HepG2 (cell line): ENCODE data around the gene MXD3. TPM values are rescaled to one million over a fixed set of nuclear protein-coding genes. Genes with fewer than 3 reads are reported as not detected.

ENCODE experiments used
- CHD4 ChIP-seq: fragments of 200-600 bp; sonication (generic); IDR thresholded peaks from 2 replicates; pipeline ENCODE4 v1.7.0; 2017; ENCODE audit warnings: mild to moderate bottlenecking, low read length, borderline replicate concordance
- HMGXB3 ChIP-seq: sonication (generic); formaldehyde crosslinking; IDR thresholded peaks from 2 replicates; pipeline ENCODE4 v1.4.0; 2020; ENCODE audit warnings: missing genetic modification reagents, borderline replicate concordance
- HOXA5 ChIP-seq: sonication (generic); formaldehyde crosslinking; IDR thresholded peaks from 2 replicates; pipeline ENCODE4 v1.4.0; 2020; ENCODE audit warnings: missing genetic modification reagents
- MIER2 ChIP-seq: IDR thresholded peaks from 2 replicates; pipeline ENCODE4 v1.6.1; 2016; ENCODE audit warnings: missing biosample characterization, missing genetic modification reagents
- NCOR1 ChIP-seq: fragments of 200-600 bp; sonication (generic); IDR thresholded peaks from 2 replicates; pipeline ENCODE4 v1.7.0; 2017; ENCODE audit warnings: antibody characterized with exemption, low read length, borderline replicate concordance
- ZNF414 ChIP-seq: sonication (generic); formaldehyde crosslinking; IDR thresholded peaks from 2 replicates; pipeline ENCODE4 v1.5.0; 2020; ENCODE audit warnings: missing genetic modification reagents
- ZNF674 ChIP-seq: sonication (generic); formaldehyde crosslinking; IDR thresholded peaks from 2 replicates; pipeline ENCODE4 v1.5.0; 2020; ENCODE audit warnings: low read depth, mild to moderate bottlenecking, missing genetic modification reagents
- ZNF713 ChIP-seq: sonication (generic); formaldehyde crosslinking; IDR thresholded peaks from 2 replicates; pipeline ENCODE4 v1.4.0; 2020; ENCODE audit warnings: mild to moderate bottlenecking, missing genetic modification reagents
- ZSCAN12 ChIP-seq: sonication (generic); formaldehyde crosslinking; IDR thresholded peaks from 2 replicates; pipeline ENCODE4 v1.9.0; 2021; ENCODE audit warnings: mild to moderate bottlenecking, missing genetic modification reagents
- polyA plus RNA-seq, 8 experiments: library from polyadenylated mRNA; depleted of rRNA in 3 of 8; stranded (reverse) in 7 of 8; unstranded in 1 of 8; fragments of >200 nt; fragmentation: Illumina TruSeq in 4 of 8; extraction: Trizol in 4 of 8; gene quantifications; 2 replicates each; pipeline versions ENCODE4 v1.2.1 to v1.2.3, GENCODE V29; 2011 to 2016; ENCODE audit warnings: low read depth in 4 of 8, missing spikeins in 1 of 8, mixed read lengths in 1 of 8; ENCODE audit not compliant: insufficient read depth in 1 of 8
- total RNA-seq, 5 experiments: library from RNA; depleted of rRNA; stranded (reverse); fragments of >200 nt; fragmentation: Illumina TruSeq; extraction: Trizol; gene quantifications; 2 replicates each; pipeline ENCODE4 v1.2.3, GENCODE V29; 2016; ENCODE audit warnings: low read depth in 1 of 5
- TF ChIP-seq, protein P1 (sequence below), 2 experiments: fragments of 450-650 bp in 1 of 2; sonication (generic) in 1 of 2; formaldehyde crosslinking in 1 of 2; IDR thresholded peaks; 2 replicates each; pipeline versions ENCODE4 v1.6.1 to v1.8.0; 2016 to 2022; ENCODE audit warnings: antibody characterized with exemption in 1 of 2, mild to moderate bottlenecking in 1 of 2, missing genetic modification reagents in 1 of 2
- TF ChIP-seq, protein P2 (sequence below): sonication (generic); formaldehyde crosslinking; IDR thresholded peaks from 2 replicates; pipeline ENCODE4 v1.5.0; 2020; ENCODE audit warnings: missing genetic modification reagents

The MXD3 gene
- total and polyA plus RNA-seq, 2 of the 13 experiments (the other 11 are each of a cell fraction or from before 2014, with no cell fraction given), result 10.5 to 12.8 TPM

GRCh38 chr5:177303121-177303924 is 8.4 kb downstream of the MXD3 start, which contains the start of the genes PRELID1 and RAB24 (continued):
- TF ChIP-seq, protein P1, sequence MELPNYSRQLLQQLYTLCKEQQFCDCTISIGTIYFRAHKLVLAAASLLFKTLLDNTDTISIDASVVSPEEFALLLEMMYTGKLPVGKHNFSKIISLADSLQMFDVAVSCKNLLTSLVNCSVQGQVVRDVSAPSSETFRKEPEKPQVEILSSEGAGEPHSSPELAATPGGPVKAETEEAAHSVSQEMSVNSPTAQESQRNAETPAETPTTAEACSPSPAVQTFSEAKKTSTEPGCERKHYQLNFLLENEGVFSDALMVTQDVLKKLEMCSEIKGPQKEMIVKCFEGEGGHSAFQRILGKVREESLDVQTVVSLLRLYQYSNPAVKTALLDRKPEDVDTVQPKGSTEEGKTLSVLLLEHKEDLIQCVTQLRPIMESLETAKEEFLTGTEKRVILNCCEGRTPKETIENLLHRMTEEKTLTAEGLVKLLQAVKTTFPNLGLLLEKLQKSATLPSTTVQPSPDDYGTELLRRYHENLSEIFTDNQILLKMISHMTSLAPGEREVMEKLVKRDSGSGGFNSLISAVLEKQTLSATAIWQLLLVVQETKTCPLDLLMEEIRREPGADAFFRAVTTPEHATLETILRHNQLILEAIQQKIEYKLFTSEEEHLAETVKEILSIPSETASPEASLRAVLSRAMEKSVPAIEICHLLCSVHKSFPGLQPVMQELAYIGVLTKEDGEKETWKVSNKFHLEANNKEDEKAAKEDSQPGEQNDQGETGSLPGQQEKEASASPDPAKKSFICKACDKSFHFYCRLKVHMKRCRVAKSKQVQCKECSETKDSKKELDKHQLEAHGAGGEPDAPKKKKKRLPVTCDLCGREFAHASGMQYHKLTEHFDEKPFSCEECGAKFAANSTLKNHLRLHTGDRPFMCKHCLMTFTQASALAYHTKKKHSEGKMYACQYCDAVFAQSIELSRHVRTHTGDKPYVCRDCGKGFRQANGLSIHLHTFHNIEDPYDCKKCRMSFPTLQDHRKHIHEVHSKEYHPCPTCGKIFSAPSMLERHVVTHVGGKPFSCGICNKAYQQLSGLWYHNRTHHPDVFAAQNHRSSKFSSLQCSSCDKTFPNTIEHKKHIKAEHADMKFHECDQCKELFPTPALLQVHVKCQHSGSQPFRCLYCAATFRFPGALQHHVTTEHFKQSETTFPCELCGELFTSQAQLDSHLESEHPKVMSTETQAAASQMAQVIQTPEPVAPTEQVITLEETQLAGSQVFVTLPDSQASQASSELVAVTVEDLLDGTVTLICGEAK (IDR thresholded peaks at IDR 0.05), result no peak
- TF ChIP-seq, protein P1 (CRISPR knock-in tag; IDR thresholded peaks at IDR 0.05), result peak; percentile 82
- no peak for TF ChIP-seq NCOR1
- TF ChIP-seq HOXA5, result no peak
- TF ChIP-seq, protein P2, sequence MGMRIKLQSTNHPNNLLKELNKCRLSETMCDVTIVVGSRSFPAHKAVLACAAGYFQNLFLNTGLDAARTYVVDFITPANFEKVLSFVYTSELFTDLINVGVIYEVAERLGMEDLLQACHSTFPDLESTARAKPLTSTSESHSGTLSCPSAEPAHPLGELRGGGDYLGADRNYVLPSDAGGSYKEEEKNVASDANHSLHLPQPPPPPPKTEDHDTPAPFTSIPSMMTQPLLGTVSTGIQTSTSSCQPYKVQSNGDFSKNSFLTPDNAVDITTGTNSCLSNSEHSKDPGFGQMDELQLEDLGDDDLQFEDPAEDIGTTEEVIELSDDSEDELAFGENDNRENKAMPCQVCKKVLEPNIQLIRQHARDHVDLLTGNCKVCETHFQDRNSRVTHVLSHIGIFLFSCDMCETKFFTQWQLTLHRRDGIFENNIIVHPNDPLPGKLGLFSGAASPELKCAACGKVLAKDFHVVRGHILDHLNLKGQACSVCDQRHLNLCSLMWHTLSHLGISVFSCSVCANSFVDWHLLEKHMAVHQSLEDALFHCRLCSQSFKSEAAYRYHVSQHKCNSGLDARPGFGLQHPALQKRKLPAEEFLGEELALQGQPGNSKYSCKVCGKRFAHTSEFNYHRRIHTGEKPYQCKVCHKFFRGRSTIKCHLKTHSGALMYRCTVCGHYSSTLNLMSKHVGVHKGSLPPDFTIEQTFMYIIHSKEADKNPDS (CRISPR knock-in tag), result peak; percentile 89; the same call in 1 of the 2 replicates
- no peak for TF ChIP-seq ZNF674 (CRISPR knock-in tag)
- TF ChIP-seq CHD4, result no peak
- peak; percentile 86; the same call in 1 of the 2 replicates for TF ChIP-seq ZNF713
- 0 out of 2 replicates have a peak, but pooled peaks have one; percentile 38 for TF ChIP-seq HMGXB3 (CRISPR knock-in tag)
- no peak; the same call in 1 of the 2 replicates for TF ChIP-seq ZSCAN12 (CRISPR knock-in tag)
- peak; percentile 95 for TF ChIP-seq ZNF414 (CRISPR knock-in tag)
- no peak for TF ChIP-seq MIER2 (CRISPR knock-in tag)
